ENCODE data around the gene BCAN.

The BCAN gene

DNA sequence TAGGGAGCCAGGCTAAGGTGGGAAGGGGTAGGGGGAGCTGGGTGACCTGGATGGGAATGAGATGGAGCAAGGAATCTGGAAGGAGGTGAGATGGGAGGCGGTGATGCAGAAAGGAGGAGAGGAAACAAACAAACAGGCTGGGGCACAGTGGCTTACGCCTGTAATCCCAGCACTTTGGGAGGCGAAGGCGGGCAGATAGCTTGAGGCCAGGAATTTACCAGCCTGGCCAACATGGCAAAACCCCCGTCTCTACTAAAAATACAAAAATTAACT lies 52.7 kb downstream of the BCAN start:
- DNase-seq (ENCODE audit: low read depth in 2 of 2, low spot score in 1 of 2): no peak

DNA sequence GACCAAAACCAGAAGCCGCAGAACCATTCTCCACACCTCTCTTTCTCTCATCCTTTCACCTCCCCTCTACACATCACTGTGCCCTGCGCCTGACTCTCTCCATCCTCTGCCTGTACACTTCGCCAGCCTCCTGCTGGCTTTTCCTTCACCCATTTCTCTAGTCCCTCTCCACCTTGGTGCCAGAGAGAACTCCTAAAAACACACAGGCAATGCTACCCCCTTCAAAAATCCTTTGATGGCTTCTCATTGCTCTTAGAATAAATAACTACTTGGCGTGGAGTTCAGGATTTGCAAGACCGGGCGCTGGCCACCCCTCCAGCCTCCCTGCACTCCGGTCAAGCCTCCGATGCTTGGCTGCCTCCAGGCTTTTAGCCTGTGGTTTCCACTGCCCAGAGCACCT lies 54.8 kb downstream of the BCAN start:
- no peak for DNase-seq (ENCODE audit: low read depth in 2 of 2, low spot score in 1 of 2)

DNA sequence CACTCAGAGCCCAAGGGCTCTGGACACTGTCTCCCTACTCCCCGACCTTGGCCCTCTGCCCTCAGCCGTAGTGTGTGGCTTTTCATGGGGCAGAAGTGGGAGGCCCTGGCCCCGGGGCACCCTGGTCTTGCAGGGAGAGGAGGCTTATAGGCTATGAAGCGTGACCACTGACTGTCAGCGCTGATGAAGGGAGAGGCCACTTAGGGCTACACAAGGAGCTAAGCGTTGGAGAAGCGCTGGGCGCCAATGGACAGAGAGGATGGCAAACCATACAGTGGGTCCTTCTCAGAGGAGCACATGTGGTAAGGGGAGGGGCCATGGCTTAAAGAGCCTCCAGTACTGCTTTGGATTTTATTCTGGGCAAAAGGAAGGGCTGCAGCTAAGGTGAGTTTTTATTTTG lies 55.6 kb downstream of the BCAN start:
- DNase-seq (ENCODE audit: low read depth in 2 of 2, low spot score in 1 of 2): no peak

DNA sequence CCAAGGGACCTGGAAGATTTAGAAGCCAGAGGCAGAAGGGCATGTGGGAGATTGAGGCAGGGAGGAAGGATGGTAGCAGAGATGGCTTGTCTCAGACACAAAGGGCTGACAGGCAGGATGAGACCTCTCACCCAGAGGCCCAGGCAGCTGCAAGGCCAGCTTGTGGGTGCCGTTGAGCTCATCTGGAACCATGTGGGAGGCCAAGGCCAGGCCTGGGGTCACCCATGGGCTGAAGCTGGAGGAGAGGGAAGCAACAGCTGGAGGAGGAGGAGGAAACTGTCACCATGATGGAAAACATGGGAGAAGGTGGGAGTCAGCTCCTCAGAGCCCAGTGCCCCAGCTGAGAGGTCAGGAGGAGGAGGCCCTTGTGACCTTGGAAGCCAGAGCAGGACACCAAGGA lies 57.1 kb downstream of the BCAN start:
- no peak for DNase-seq (ENCODE audit: low read depth in 2 of 2, low spot score in 1 of 2)

DNA sequence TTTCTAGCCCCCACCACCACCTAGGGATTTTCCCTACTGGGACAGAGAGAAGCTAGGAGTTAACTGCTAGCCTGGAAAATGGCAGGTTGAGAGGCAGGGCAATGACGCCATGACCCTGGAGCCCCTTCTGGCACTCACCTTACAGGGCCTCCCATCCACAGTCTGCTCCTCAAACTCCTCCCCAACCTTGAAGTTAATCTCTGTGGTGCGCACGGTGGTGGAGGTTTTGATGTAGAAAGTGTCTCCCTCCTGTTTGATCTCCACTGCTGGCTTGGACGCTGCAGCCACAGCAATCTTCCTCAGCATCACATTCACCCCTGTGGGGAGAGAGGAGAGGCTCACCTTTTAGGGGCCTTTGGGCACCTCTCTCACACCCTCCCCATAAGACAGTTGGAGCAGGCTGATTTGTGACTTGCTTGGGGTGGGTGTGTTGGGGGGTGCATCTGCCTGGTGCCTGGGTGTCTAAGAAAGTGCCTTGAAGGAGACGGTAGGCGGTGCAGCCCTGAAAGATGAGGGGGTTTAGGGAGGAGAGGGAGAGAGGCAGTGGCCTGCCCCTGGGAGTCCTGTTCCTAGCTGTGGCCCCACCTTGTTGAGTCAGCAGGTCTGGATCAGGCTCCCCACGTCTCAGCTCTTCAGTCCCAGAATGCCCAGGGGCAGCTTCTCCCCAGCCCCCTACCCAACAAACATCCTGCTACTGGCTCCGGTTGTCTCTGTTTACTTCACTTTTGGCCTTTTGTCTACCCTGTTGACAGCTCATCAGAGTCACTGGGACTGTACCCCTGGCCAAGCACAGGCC lies 59.0 kb downstream of the BCAN start:
- DNase-seq (ENCODE audit: low read depth in 2 of 2, low spot score in 1 of 2): no peak

DNA sequence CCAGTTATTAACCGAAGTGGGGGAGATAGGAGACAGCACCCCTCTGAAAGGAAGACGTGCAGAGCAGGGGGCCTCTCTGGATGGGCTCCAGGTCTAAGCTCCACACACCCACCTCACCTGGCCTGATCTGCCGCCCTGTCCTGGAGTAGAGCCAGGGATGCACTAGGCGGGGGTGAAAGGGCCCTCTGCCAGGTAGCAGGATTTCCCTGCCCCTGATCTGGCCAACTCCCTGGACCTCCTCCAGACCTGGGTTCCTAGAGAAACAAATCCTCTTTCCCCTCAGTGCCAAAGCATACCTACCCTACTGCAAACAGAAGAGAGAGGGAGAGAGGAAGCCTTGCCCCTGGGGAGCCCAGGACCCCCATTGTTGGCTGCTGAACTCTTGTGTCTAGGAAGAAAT lies 61.4 kb downstream of the BCAN start:
- no peak for DNase-seq (ENCODE audit: low read depth in 2 of 2, low spot score in 1 of 2)

DNA sequence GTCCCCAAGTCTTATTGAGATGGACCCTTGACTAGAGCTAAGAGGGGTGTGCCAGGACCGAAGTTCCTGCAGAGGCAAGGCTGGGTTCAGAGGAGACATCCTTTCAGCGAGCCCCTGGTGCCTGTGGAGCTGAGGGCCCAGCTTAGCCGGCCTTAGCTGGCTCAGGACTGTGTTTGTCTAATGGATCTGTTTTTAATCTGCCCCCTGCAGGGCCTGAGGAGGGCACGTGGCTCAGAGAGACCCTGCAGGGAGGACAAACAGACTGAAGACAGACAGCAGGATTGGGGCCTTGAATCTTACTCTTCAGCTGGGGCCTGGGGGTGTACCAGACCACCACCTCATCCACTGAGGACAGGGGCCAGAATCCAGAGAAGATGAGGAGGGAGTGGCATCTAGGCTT lies 61.8 kb downstream of the BCAN start:
- no peak for DNase-seq (ENCODE audit: low read depth in 2 of 2, low spot score in 1 of 2)

DNA sequence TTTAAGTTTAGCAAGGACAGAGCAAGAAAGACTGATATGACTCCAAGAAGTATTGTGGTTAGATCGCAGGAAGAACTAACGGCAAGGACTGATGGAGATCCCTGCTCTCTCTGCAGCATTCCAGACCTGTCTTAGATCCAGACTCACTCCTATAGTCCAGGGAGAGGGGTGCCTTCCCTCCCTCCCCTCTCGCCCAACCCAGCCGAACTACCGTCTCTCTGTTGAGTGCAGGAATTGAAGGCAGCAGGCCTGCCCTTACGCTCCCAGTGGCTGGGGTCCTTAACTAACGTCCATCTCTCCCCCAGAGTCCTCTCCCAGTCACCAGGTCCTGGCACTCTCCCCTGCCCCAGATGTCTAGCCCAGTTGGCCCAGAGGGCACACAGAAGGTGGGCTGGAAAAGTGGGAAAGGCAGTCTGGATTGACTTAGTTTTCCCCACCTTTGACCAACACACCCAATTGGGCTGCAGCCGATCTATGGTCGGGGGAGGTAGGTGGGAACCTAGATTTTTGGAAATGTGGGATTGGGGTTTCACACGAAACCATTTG lies 62.3 kb downstream of the BCAN start:
- DNase-seq (ENCODE audit: low read depth in 2 of 2, low spot score in 1 of 2): no peak

DNA sequence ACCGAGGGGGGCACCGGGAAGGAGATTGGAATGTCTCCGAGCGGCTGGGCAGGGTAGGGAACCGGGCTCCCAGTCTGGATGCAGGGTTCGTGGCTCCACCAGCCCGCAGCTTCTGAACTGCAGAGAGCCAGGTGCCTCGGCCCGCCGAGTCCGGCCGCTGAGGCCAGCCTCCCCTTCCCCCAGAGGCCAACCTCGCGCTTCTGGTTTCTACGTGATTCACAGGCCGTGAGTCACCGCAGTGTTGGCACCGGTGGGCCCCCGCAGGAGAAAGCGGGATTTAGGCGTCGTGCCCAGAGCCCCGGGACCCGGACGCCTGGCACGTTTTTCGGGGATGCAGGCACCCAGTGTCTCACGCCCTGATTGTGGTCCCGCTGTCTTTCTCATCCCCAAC lies 63.0 kb downstream of the BCAN start:
- no peak for DNase-seq (ENCODE audit: low read depth in 2 of 2, low spot score in 1 of 2)

DNA sequence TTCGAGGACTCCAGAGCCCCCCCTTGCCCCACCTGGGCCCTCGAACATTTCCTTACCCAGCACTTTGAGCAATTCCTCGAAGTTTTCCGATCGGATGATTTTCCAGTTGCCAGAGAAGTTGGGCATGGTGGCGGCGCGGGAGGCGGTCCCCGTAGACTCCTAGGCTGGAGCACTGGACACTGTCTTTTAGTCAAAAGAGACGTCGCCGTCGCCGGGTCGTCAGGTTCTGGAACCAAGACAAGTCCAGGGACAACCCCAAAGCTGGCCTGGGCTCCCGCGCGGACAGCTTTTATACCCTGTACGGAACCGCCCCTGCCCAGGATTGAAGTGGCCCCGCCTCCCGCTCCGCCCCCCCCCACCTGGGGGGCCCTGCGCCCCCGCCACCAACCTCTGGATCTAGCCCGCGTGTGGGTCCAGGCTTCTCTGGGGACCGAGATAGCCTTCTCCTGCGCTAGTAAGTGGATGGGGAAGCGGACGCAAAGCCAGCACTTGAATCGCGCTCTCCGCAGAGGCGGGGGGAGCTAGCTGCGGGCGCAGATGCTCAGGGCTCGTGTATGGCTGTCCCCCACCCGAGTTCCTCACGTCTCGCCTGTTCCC lies 63.5 kb downstream of the BCAN start, which contains the start of gene CRABP2:
Gene CRABP2, minus strand, starts transcription at position 263 of the 597 bp plus-strand sequence. Its CDS starts 137 bp downstream, at position 126.
- DNase-seq (ENCODE audit: low read depth in 2 of 2, low spot score in 1 of 2): no peak

DNA sequence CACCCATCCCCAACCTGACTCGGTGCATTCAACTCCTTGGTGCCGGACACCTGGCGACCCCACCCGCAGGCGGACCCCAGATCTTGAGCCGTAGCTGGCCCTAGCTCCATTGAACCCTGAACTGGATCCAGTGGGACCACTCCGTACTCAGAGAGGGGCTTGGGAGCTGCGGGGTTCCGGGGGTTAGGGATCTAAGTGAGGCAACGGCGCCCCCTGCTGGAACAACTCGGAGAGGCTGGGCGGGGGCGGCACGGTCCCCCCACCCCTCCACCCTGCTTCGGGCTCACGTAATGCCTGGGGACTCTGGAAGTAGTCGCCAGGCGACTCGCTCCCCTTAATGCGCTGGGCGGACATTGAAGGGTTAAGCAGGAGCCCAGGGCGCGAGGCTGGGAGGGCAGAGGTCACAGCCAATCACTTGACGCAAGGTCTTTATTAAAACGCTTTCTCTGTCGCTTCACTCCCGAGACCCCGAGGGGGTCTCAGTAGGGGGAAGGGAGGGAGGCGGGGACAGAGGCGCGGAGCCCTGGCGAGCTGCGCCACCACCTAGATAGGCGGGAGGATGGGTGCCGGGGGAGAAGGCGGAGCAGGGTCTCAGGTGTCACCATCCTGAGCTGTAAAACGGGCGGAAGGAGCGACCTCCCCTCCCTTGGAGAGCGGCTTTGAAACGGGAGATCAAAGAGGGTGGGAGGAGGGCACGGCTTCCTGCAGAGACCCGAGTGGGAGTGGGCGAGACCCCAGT lies 64.2 kb downstream of the BCAN start:
- DNase-seq (ENCODE audit: low read depth in 2 of 2, low spot score in 1 of 2): peak in 1 of 2 donors; percentile 60

DNA sequence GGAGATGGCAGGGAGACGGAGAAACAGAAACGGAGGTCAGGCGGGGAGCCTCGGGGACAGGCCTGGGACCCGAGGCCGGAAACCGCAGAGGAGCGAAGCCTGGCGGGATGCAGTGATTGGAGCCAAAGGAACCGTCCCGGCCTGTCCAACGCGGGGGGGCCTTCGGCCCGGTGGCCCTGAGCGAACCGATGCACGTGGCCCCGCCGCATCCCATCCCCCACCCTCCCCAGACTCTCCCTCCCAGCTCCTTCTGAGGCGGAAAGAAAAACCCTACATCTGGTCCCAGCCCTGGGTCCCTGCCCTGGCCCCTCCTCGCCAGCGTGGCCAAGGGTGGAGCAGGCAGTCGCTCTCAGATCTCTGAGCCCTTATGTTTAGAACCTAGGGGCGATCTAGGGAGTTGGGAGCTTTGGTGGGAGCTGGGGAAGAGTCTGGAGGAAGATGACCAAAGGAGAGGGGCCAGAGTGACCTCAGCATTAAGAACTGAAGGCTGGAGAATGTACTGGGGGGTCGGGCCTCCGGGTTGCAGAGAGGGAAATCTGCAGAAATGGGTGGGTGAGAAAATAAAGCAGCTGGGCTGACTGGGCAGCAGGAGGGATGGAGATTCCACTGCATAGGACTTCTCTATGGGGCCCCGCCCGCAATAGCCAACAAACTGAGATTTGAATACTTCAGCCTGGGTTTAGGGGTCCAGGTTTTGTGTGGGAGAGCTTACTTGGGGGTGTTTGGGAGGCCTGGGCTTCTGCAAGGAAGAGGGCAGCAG lies 64.9 kb downstream of the BCAN start:
- no peak for DNase-seq (ENCODE audit: low read depth in 2 of 2, low spot score in 1 of 2)

DNA sequence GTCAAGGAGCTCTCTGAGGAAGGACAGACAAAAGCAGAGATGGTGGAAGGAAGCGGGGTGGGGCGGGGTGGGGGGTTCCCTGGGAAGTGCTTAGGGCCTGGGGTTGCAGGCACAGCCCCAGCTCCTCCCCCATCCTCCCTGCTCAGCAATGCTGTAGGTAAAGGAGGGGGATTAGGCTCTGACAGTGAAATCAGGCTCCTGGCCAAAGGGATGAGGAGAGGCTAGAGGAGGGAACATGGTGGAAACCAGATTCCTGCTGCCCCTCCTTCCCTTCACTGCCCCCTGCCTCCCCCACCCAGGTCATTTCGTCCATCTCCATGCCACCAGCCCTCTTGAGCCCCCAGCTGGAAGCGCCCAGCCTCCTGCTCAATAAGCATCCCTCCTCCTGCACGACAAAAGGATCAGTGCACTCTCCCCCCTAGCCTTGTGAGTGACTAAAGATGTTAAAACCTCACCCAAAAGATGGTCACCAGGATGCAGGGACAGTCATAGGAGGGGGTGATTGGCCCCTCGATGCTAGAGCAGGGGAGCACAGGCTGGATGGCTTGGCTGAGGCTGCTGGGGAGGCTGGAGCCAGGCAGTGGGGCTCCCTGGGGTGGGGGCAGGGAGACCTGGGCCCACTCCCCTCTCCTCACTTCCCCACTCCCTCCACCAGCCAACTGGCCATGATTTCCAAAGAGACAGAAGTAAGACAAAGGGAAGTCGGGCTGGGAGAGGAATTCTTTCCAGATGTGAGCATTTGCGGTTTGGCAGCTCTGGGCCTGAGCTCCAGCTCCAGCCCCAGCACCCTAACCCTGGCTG lies 65.7 kb downstream of the BCAN start:
- DNase-seq (ENCODE audit: low read depth in 2 of 2, low spot score in 1 of 2): no peak

DNA sequence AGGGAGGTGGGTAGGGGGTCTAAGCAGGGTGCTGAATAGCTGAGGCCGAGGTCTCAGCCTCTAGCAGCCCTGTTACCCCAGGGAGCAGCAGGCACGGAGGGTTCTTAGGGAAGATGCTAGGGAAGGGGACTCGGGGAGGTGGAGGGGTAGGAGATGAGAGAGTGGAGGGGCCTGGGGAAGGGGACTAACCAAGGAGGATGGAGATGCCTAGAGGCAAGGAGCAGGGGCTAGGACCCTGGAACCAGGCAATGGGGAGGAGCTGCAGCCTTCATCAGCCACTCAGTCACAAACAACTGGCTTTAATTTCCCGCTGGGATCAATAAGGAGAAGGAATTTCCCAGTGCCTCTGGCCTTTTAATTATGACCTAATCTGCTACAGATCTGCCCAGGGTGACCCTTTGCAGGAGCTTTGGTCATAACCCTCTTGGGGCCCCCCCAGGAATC lies 66.3 kb downstream of the BCAN start:
- DNase-seq (ENCODE audit: low read depth in 2 of 2, low spot score in 1 of 2): no peak

DNA sequence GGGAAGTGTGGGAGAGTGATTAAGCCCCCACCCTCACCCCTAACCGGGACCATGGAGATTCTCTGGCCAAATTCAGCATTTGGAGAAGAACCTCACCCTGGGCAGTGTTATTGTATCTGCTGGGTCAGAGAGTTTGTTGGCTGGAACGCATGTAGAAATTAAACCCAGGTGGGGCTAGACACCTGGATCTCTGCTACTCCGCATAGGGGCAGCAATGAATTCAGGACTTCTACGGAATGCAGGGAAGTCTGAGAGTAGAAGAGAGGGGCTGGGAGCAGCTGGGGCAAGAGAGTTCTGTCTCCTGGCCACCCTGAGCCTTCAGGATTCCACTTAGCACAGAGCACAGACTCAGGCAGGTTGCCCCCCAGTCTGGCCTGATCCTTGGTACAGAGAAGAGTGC lies 67.1 kb downstream of the BCAN start:
- no peak for DNase-seq (ENCODE audit: low read depth in 2 of 2, low spot score in 1 of 2)
